Transverse colon (tissue), 3 donors: ENCODE measurements around the gene SLC7A6OS.

Experiments
- CTCF ChIP-seq, 5 experiments: fragments of 200-600 bp in 3 of 5; fragments of 450-650 bp in 2 of 5; sonication (generic) in 3 of 5; IDR thresholded peaks; 1 replicate in 2 of 5; 2 replicates in 3 of 5; pipeline ENCODE4 v1.5.1; 2016 to 2017; ENCODE audit warnings: antibody characterized with exemption in 5 of 5, inconsistent platforms in 3 of 5, mild to moderate bottlenecking in 2 of 5, moderate library complexity in 1 of 5
- EP300 ChIP-seq: sonication (generic); formaldehyde crosslinking; IDR thresholded peaks from one replicate; pipeline ENCODE4 v1.6.1; 2017; ENCODE audit warnings: antibody characterized with exemption, low read depth

GRCh38 chr16:68251832-68252231 lies 58.9 kb downstream of the SLC7A6OS start:
- TF ChIP-seq CTCF (IDR thresholded peaks at IDR 0.05) (no peak), EP300 (no peak)
